HL-60 (cell line): ENCODE data around the gene KBTBD6.

Source experiments
- DNase-seq, 2 experiments: peaks; one replicate each; pipeline ENCODE4 v3.0.0-alpha.2; 2010 to 2020; ENCODE audit warnings: low read depth in 1 of 2, low spot score in 1 of 2
- H3K27ac ChIP-seq: fragments of 250-450 bp; sonication (Bioruptor Pico); replicated peaks from 2 replicates; pipeline ENCODE4 v1.5.1; 2020; ENCODE audit warnings: mild to moderate bottlenecking, moderate library complexity
- H3K27me3 ChIP-seq: fragments of 250-450 bp; sonication (Bioruptor Pico); 2 replicates; pipeline ENCODE4 v1.5.1; 2021; ENCODE audit warnings: mild to moderate bottlenecking, moderate library complexity; ENCODE audit not compliant: insufficient read depth, poor library complexity, severe bottlenecking
- H3K4me3 ChIP-seq: replicated peaks from 2 replicates; pipeline ENCODE4 v1.5.1; 2011; ENCODE audit warnings: mild to moderate bottlenecking, control low read depth, low read length; ENCODE audit not compliant: insufficient read depth
- GABPA ChIP-seq: IDR thresholded peaks from 2 replicates; pipeline ENCODE4 v1.6.1; 2012; ENCODE audit warnings: low read depth
- POLR2AphosphoS5 ChIP-seq: IDR thresholded peaks from 2 replicates; pipeline ENCODE4 v1.6.1; 2012; ENCODE audit warnings: low read depth
- SPI1 ChIP-seq: IDR thresholded peaks from 2 replicates; pipeline ENCODE4 v1.6.1; 2012; ENCODE audit warnings: low read depth, mild to moderate bottlenecking, borderline replicate concordance
- TF ChIP-seq, protein P1 (sequence below): IDR thresholded peaks from 2 replicates; pipeline ENCODE4 v1.6.1; 2012; ENCODE audit warnings: low read depth; ENCODE audit not compliant: insufficient replicate concordance
- TF ChIP-seq, protein P2 (sequence below): IDR thresholded peaks from one replicate; pipeline ENCODE4 v1.5.1; 2011; ENCODE audit warnings: low read length, control low read depth, inconsistent platforms; ENCODE audit not compliant: insufficient read depth

Gene KBTBD6

DNA sequence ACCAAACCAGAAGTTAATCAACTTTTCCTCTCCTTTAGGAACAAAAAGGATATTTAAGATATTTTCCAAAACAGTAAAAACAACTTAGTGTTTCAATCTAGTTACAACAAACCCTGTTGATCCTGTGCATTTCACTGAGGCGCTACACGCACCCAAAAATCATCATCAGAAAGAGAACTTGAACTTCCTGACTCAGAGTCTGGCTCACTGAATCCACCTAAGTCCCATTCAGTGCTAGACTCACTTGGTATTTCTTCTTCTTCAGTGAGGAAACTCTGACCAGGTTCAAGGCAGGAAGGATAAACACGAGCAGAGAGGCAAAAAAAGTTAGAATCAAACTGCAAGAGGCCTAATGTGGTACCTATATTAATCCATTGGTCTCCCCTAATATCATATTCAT is 2.2 kb downstream of the KBTBD6 start:
- H3K27ac ChIP-seq = peak overlapping the region; percentile 11
- TF ChIP-seq, protein P1, sequence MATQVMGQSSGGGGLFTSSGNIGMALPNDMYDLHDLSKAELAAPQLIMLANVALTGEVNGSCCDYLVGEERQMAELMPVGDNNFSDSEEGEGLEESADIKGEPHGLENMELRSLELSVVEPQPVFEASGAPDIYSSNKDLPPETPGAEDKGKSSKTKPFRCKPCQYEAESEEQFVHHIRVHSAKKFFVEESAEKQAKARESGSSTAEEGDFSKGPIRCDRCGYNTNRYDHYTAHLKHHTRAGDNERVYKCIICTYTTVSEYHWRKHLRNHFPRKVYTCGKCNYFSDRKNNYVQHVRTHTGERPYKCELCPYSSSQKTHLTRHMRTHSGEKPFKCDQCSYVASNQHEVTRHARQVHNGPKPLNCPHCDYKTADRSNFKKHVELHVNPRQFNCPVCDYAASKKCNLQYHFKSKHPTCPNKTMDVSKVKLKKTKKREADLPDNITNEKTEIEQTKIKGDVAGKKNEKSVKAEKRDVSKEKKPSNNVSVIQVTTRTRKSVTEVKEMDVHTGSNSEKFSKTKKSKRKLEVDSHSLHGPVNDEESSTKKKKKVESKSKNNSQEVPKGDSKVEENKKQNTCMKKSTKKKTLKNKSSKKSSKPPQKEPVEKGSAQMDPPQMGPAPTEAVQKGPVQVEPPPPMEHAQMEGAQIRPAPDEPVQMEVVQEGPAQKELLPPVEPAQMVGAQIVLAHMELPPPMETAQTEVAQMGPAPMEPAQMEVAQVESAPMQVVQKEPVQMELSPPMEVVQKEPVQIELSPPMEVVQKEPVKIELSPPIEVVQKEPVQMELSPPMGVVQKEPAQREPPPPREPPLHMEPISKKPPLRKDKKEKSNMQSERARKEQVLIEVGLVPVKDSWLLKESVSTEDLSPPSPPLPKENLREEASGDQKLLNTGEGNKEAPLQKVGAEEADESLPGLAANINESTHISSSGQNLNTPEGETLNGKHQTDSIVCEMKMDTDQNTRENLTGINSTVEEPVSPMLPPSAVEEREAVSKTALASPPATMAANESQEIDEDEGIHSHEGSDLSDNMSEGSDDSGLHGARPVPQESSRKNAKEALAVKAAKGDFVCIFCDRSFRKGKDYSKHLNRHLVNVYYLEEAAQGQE = no peak
- DNase-seq = peak in 1 of 2 experiments; percentile 44
- H3K27me3 ChIP-seq = no peaks in the 10 kb centered on the region
- peak overlapping the region; percentile 46 for H3K4me3 ChIP-seq

DNA sequence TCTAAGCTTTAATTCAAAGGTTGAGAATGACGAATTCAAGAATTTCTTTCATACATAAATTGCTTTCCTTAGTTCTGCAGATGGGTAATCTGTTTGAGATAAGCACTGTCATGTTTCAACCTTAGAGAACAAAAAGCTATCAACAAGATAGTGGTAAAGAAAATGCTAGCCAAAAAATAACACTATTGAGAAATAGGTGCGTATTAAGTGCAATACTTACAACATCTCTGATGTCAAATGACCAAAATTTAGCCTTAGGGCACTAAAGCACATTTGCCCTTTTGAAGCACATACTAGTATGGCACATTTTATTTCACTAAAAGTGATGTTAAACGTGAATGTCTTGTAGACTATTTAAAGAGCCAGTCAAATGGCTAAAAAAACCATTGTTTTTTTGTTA is 4.9 kb downstream of the KBTBD6 start:
- Histone ChIP-seq H3K27ac (no peak overlapping the region), H3K4me3 (no peak overlapping the region), H3K27me3 (no peaks in the 10 kb centered on the region)
- no peak for DNase-seq
- TF ChIP-seq SPI1 (no peak), POLR2AphosphoS5 (no peak), GABPA (no peak)
- TF ChIP-seq, protein P2, sequence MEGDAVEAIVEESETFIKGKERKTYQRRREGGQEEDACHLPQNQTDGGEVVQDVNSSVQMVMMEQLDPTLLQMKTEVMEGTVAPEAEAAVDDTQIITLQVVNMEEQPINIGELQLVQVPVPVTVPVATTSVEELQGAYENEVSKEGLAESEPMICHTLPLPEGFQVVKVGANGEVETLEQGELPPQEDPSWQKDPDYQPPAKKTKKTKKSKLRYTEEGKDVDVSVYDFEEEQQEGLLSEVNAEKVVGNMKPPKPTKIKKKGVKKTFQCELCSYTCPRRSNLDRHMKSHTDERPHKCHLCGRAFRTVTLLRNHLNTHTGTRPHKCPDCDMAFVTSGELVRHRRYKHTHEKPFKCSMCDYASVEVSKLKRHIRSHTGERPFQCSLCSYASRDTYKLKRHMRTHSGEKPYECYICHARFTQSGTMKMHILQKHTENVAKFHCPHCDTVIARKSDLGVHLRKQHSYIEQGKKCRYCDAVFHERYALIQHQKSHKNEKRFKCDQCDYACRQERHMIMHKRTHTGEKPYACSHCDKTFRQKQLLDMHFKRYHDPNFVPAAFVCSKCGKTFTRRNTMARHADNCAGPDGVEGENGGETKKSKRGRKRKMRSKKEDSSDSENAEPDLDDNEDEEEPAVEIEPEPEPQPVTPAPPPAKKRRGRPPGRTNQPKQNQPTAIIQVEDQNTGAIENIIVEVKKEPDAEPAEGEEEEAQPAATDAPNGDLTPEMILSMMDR = no peak
- TF ChIP-seq, protein P1 = no peak

DNA sequence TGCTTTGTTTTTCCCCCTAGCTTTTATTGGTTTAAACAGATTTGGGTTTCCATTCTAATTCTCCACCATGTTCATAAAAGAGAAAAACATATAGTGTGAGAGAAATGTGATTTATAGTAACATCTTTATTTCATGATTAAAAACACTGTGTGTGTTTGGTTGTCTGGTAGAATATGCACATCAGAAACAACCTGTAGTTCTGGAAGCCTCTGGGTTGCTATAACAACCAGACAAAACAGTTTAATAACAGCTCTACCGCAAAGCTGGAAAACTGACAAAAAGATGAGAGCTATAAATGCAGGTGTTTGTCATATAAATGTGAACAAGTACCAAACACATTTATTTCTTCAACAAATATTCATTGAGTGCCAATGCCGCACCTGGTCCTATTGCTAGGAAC is 9.8 kb downstream of the KBTBD6 start:
- no peak for DNase-seq
- Histone ChIP-seq H3K4me3 (no peak overlapping the region), H3K27me3 (no peaks in the 10 kb centered on the region), H3K27ac (no peak overlapping the region; the same call in 1 of the 2 replicates)
- no peak for TF ChIP-seq POLR2AphosphoS5
- TF ChIP-seq SPI1 = no peak
- TF ChIP-seq, protein P2 = no peak

DNA sequence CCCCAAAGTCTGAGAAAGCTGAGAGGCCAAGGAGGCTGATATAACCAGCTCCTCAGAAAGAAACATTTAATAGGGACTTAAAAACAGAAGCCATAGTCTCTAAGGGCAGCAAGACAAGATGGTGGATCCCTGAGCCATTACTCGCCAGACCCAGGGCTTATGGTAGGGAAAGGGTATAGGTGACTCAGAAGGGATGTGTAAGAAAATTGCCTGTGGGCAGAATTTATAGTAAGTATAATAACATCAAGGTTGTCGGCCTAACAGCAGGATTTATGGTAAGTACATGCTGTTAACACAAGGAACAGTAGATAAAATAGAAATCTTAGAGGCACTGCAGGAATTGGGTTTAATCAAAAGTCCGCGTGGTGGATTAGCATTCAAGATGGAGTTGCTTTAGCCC is 14.7 kb downstream of the KBTBD6 start:
- DNase-seq = no peak
- TF ChIP-seq SPI1 (no peak), GABPA (no peak), POLR2AphosphoS5 (no peak)
- TF ChIP-seq, protein P2 = no peak
- TF ChIP-seq, protein P1 = no peak
- Histone ChIP-seq H3K4me3 (no peak overlapping the region), H3K27me3 (no peaks in the 10 kb centered on the region), H3K27ac (no peak overlapping the region)
